HCT116 (cell line): ENCODE measurements around the gene PRRT1. TPM values are rescaled to one million over a fixed set of nuclear protein-coding genes. Genes with fewer than 3 reads are reported as not detected.

ENCODE experiments used
- ATAC-seq: fragments of 200-7000 bp; cut with Tn5 transposase; 2 replicates; pipeline ENCODE4 v1.9.1; 2020; ENCODE audit warnings: mild to moderate bottlenecking, moderate library complexity
- BruUV-seq: library from RNA; stranded (reverse); fragments of 400-500 nt; replicated peaks from 2 replicates; lab custom pipeline; 2021; lab: Mats Ljungman, UMichigan
- CTCF ChIA-PET: fragments of 300-600 bp; sonication (Branson Sonifier 250); formaldehyde crosslinking; loops from one replicate; lab custom pipeline; 2021; ENCODE audit warnings: antibody characterized with exemption; lab: Charles Lee
- POLR2A ChIA-PET: fragments of 300-600, 350-600 bp; sonication (Branson Sonifier 250); formaldehyde crosslinking; loops from one replicate; lab custom pipeline; 2021; ENCODE audit warnings: antibody characterized with exemption; lab: Charles Lee
- RAD21 ChIA-PET, 2 experiments: fragments of 300-600 bp; sonication (Branson Sonifier 250); formaldehyde crosslinking; loops; one replicate each; lab custom pipeline; 2023; ENCODE audit warnings: low total read pairs in 2 of 2; ENCODE audit not compliant: uncharacterized antibody in 2 of 2, unreplicated experiment in 2 of 2, low non-redundant PET in 1 of 2; lab: Charles Lee
- DNase-seq: peaks from one replicate; pipeline ENCODE4 v3.0.0-alpha.2; 2010; ENCODE audit warnings: low read depth, low spot score
- H2AFZ ChIP-seq: fragments of 200-600 bp; shearing (Covaris generic), sonication (generic); 2 replicates; pipeline ENCODE4 v1.6.1; 2017; ENCODE audit warnings: low read depth, mixed run types, mixed read lengths, antibody characterized with exemption, low read length; ENCODE audit not compliant: poor library complexity, severe bottlenecking
- H3K27ac ChIP-seq: 2 replicates; pipeline ENCODE4 v1.5.1; 2012; ENCODE audit warnings: low read depth, low read length
- H3K27me3 ChIP-seq: fragments of 200-600 bp; sonication (generic); 2 replicates; pipeline ENCODE4 v1.6.1; 2016; ENCODE audit warnings: mixed run types, low read length, mixed read lengths; ENCODE audit not compliant: insufficient read depth
- H3K36me3 ChIP-seq, 2 experiments: fragments of 200-500 bp in 1 of 2; fragments of 200-600 bp in 1 of 2; sonication (Bioruptor generic) in 1 of 2; sonication (generic) in 1 of 2; 2 replicates each; pipeline versions ENCODE4 v1.5.1 to v1.6.1; 2014 to 2016; ENCODE audit warnings: low read length in 2 of 2, inconsistent platforms in 1 of 2, mixed read lengths in 1 of 2, mixed run types in 1 of 2; ENCODE audit not compliant: insufficient read depth in 2 of 2, control insufficient read depth in 1 of 2
- H3K4me1 ChIP-seq, 2 experiments: fragments of 200-600 bp in 1 of 2; sonication (generic) in 1 of 2; 2 replicates each; pipeline versions ENCODE4 v1.5.1 to v1.6.1; 2012 to 2017; ENCODE audit warnings: low read length in 2 of 2, inconsistent platforms in 1 of 2, mild to moderate bottlenecking in 1 of 2, mixed read lengths in 1 of 2, mixed run types in 1 of 2, moderate library complexity in 1 of 2; ENCODE audit not compliant: insufficient read depth in 2 of 2, control insufficient read depth in 1 of 2
- H3K4me2 ChIP-seq: fragments of 200-600 bp; sonication (generic); 2 replicates; pipeline ENCODE4 v1.6.1; 2017; ENCODE audit warnings: mixed run types, low read length, mixed read lengths
- H3K4me3 ChIP-seq, 2 experiments: fragments of 200-600 bp in 1 of 2; sonication (generic) in 1 of 2; replicated peaks in 1 of 2; 2 replicates each; pipeline ENCODE4 v1.5.1; 2011 to 2016; ENCODE audit warnings: low read length in 2 of 2, control low read depth in 1 of 2, low read depth in 1 of 2, mild to moderate bottlenecking in 1 of 2, mixed read lengths in 1 of 2, mixed run types in 1 of 2
- H3K79me2 ChIP-seq: fragments of 200-600 bp; sonication (generic); 2 replicates; pipeline ENCODE4 v1.6.1; 2017; ENCODE audit warnings: mild to moderate bottlenecking, mixed run types, low read length, moderate library complexity, mixed read lengths; ENCODE audit not compliant: insufficient read depth
- H3K9ac ChIP-seq: fragments of 200-600 bp; sonication (generic); 2 replicates; pipeline ENCODE4 v1.6.1; 2016; ENCODE audit warnings: low read length, mixed read lengths
- H3K9me2 ChIP-seq: fragments of 200-600 bp; sonication (generic), shearing (Covaris generic); 2 replicates; pipeline ENCODE4 v1.6.1; 2017; ENCODE audit warnings: mixed run types, mild to moderate bottlenecking, moderate library complexity; ENCODE audit not compliant: insufficient read depth
- H3K9me3 ChIP-seq, 2 experiments: fragments of 200-500 bp in 1 of 2; fragments of 200-600 bp in 1 of 2; sonication (Bioruptor generic) in 1 of 2; sonication (generic) in 1 of 2; 2 replicates each; pipeline ENCODE4 v1.6.1; 2014 to 2017; ENCODE audit warnings: low read length in 2 of 2, mixed read lengths in 2 of 2, inconsistent platforms in 1 of 2, low read depth in 1 of 2, mild to moderate bottlenecking in 1 of 2, mixed run types in 1 of 2, moderate library complexity in 1 of 2; ENCODE audit not compliant: control insufficient read depth in 1 of 2, insufficient read depth in 1 of 2
- H4K20me1 ChIP-seq: fragments of 200-600 bp; sonication (generic), shearing (Covaris generic); 2 replicates; pipeline ENCODE4 v1.6.1; 2017; ENCODE audit warnings: mixed run types, mild to moderate bottlenecking, moderate library complexity; ENCODE audit not compliant: insufficient read depth
- CBX3 ChIP-seq: IDR thresholded peaks from 2 replicates; pipeline ENCODE4 v1.6.1; 2012; ENCODE audit warnings: low read depth
- CTCF ChIP-seq, 3 experiments: fragments of 200-600 bp in 1 of 3; sonication (generic) in 1 of 3; IDR thresholded peaks in 2 of 3; conservative IDR thresholded peaks in 1 of 3; 2 replicates each; pipeline ENCODE4 v1.5.1; 2012 to 2017; ENCODE audit warnings: low read depth in 2 of 3, low read length in 2 of 3, antibody characterized with exemption in 1 of 3, borderline replicate concordance in 1 of 3, control low read depth in 1 of 3, mild to moderate bottlenecking in 1 of 3, mixed read lengths in 1 of 3, mixed run types in 1 of 3, moderate library complexity in 1 of 3; ENCODE audit not compliant: insufficient read depth in 1 of 3
- EZH2phosphoT487 ChIP-seq: fragments of 200-600 bp; IDR thresholded peaks from 2 replicates; pipeline ENCODE4 v1.6.1; 2018; ENCODE audit warnings: antibody characterized with exemption, borderline replicate concordance
- YY1 ChIP-seq: IDR thresholded peaks from 2 replicates; pipeline ENCODE4 v1.6.1; 2011; ENCODE audit warnings: low read length, low read depth, moderate library complexity, mild to moderate bottlenecking; ENCODE audit not compliant: insufficient replicate concordance; ENCODE audit errors: extremely low read depth
- intact Hi-C: fragments of 100-400 bp; cut with micrococcal nuclease; formaldehyde crosslinking; loops from 2 replicates; pipeline ENCODE4 v1.10.0; 2022
- total RNA-seq: library from RNA; stranded (reverse); gene quantifications from one replicate; pipeline ENCODE4 v1.2.1, GENCODE V29; 2021; ENCODE audit not compliant: unreplicated experiment

The PRRT1 gene
- total RNA-seq, 1 experiment from 2014 or later, result 6.1 TPM

GRCh38 chr6:32148289-32149091, 3.2 kb downstream of the PRRT1 start:
- Histone ChIP-seq H3K4me2 (no peak overlapping the region), H2AFZ (no peak overlapping the region), H3K27ac (no peak overlapping the region)

More at GRCh38 chr6:32148289-32149091, 3.2 kb downstream of the PRRT1 start:
- ATAC-seq (peak; percentile 34; the same call in 1 of the 2 replicates), DNase-seq (no peak)
- Histone ChIP-seq H3K36me3 (no peaks in the 10 kb centered on the region), H3K9me3 (no peaks in the 10 kb centered on the region), H3K4me1 (peaks cover 7 to 15% of the 10 kb centered on the region in 2 experiments; a peak in 3 of 4 replicates), H3K27me3 (no peaks in the 10 kb centered on the region), H3K9ac (no peak overlapping the region), H3K79me2 (no peaks in the 10 kb centered on the region), H3K9me2 (no peaks in the 10 kb centered on the region), H3K4me3 (no peak overlapping the region), H4K20me1 (no peaks in the 10 kb centered on the region)
- ChIA-PET RAD21 (no interaction called here), CTCF (no interaction called here), POLR2A (no interaction called here)
- intact Hi-C loops, result no loop called here
- TF ChIP-seq EZH2phosphoT487 (no peak), CBX3 (no peak), YY1 (no peak), CTCF (IDR thresholded peaks at IDR 0.05 in 2 of 3, conservative IDR thresholded peaks at IDR 0.05 in 1 of 3; ENCODE audit: borderline replicate concordance in 1 of 3, insufficient read depth in 1 of 3, low read depth in 2 of 3, low read length in 2 of 3) (0 out of 6 replicates have a peak, but pooled peaks of 1 of the 3 experiments have one; percentile 18)
- BruUV-seq, result no TSS peak
